GM19452 (cell line): ENCODE data around the gene DAPK2.
"Not testable (repeated sequence)": the region's sequence is repeated elsewhere in the genome, so short reads cannot be mapped to it uniquely, and the experiment has no call there.

Source experiments
- ATAC-seq: cut with Tn5 transposase; IDR thresholded peaks from one replicate; pipeline ENCODE4 v1.9.1; 2021; ENCODE audit not compliant: unreplicated experiment

Gene DAPK2

GRCh38 chr15:64058279-64058678 is 12.0 kb upstream of the DAPK2 start:
- no peak for ATAC-seq

GRCh38 chr15:64053674-64054073 is 7.4 kb upstream of the DAPK2 start:
- ATAC-seq: not testable (repeated sequence)

- no peak for ATAC-seq
These were observed 6.7 kb upstream of the DAPK2 start for GRCh38 chr15:64052925-64053491.

- no peak for ATAC-seq
These were observed 5.3 kb upstream of the DAPK2 start for GRCh38 chr15:64051407-64052259.

GRCh38 chr15:64051093-64051402 is 4.8 kb upstream of the DAPK2 start:
- no peak for ATAC-seq

GRCh38 chr15:64050281-64051092 is 4.2 kb upstream of the DAPK2 start:
- no peak for ATAC-seq

GRCh38 chr15:64048781-64049460 is 2.6 kb upstream of the DAPK2 start:
- no peak for ATAC-seq

GRCh38 chr15:64045774-64046420 is 388 bp downstream of the DAPK2 start:
- peak; percentile 18 for ATAC-seq

GRCh38 chr15:64045101-64045435 is 1.2 kb downstream of the DAPK2 start:
- ATAC-seq: no peak

- peak; percentile 62 for ATAC-seq
These were observed 1.8 kb downstream of the DAPK2 start for GRCh38 chr15:64044300-64045100.

GRCh38 chr15:64038878-64039610 is 7.2 kb downstream of the DAPK2 start:
- ATAC-seq: no peak

GRCh38 chr15:64037966-64038365 is 8.3 kb downstream of the DAPK2 start:
- no peak for ATAC-seq

GRCh38 chr15:64037116-64037515 is 9.2 kb downstream of the DAPK2 start:
- no peak for ATAC-seq

- no peak for ATAC-seq
These were observed 10.8 kb downstream of the DAPK2 start for GRCh38 chr15:64035525-64035924.

GRCh38 chr15:64034519-64034918 is 11.8 kb downstream of the DAPK2 start:
- no peak for ATAC-seq

- no peak for ATAC-seq
These were observed 14.0 kb downstream of the DAPK2 start for GRCh38 chr15:64032329-64032728.

- ATAC-seq: no peak
These were observed 16.2 kb downstream of the DAPK2 start for GRCh38 chr15:64030123-64030522.

- no peak for ATAC-seq
These were observed 16.7 kb downstream of the DAPK2 start for GRCh38 chr15:64029633-64030032.

GRCh38 chr15:64029110-64029509 is 17.2 kb downstream of the DAPK2 start:
- ATAC-seq: no peak
